Breast epithelium (tissue), 4 donors: Measurements from ENCODE around the gene ENDOV. TPM values are rescaled to one million over a fixed set of nuclear protein-coding genes. Genes with fewer than 3 reads are reported as not detected.

Experiments
- DNase-seq, 2 donors: peaks; one replicate each; pipeline ENCODE4 v3.0.0-alpha.2; 2019; ENCODE audit warnings: low spot score in 2 of 2
- H3K27ac ChIP-seq, 2 donors: fragments of 200-600 bp; sonication (generic) in 1 of 2; one replicate each; pipeline ENCODE4 v1.5.1; 2016 to 2019; ENCODE audit warnings: mild to moderate bottlenecking in 1 of 2
- H3K27me3 ChIP-seq, 2 donors: fragments of 200-600 bp; sonication (generic) in 1 of 2; one replicate each; pipeline versions ENCODE4 v1.5.1 to v1.6.0; 2017 to 2019; ENCODE audit warnings: control low read depth in 1 of 2, mild to moderate bottlenecking in 1 of 2
- H3K36me3 ChIP-seq: fragments of 200-600 bp; one replicate; pipeline ENCODE4 v1.5.1; 2019
- H3K4me1 ChIP-seq, 2 donors: fragments of 200-600 bp; sonication (generic); one replicate each; pipeline ENCODE4 v1.5.1; 2016 to 2019; ENCODE audit warnings: control low read depth in 1 of 2
- H3K4me3 ChIP-seq, 3 donors: fragments of 200-600 bp; sonication (generic); 1 replicate in 2 of 3; 2 replicates in 1 of 3; pipeline ENCODE4 v1.5.1; 2016 to 2019; ENCODE audit warnings: mild to moderate bottlenecking in 3 of 3, moderate library complexity in 2 of 3
- H3K9me3 ChIP-seq, 2 donors: fragments of 200-600 bp; sonication (generic) in 1 of 2; one replicate each; pipeline ENCODE4 v1.5.1; 2016 to 2019; ENCODE audit warnings: control low read depth in 1 of 2
- POLR2A ChIP-seq: fragments of 450-650 bp; IDR thresholded peaks from one replicate; pipeline ENCODE4 v1.6.1; 2016; ENCODE audit warnings: antibody characterized with exemption, mild to moderate bottlenecking, moderate library complexity
- POLR2AphosphoS5 ChIP-seq, 3 donors: sonication (generic); formaldehyde crosslinking; IDR thresholded peaks; one replicate each; pipeline ENCODE4 v1.6.1; 2017; ENCODE audit warnings: antibody characterized with exemption in 3 of 3
- intact Hi-C: fragments of 100-400 bp; cut with DNase I; formaldehyde crosslinking; loops from one replicate; pipeline ENCODE4 v1.15.1; 2023; ENCODE audit warnings: low total_unique reads
- total RNA-seq, 3 donors: library from RNA; depleted of rRNA; stranded (reverse); fragments of >200 nt; gene quantifications; one replicate each; pipeline ENCODE4 v1.1.0, GENCODE V29; 2016
- TF ChIP-seq, protein P1 (sequence below), 3 donors: fragments of 450-650 bp; IDR thresholded peaks; one replicate each; pipeline ENCODE4 v1.5.1; 2016 to 2017; ENCODE audit warnings: antibody characterized with exemption in 3 of 3, mild to moderate bottlenecking in 3 of 3, moderate library complexity in 3 of 3

ENDOV gene
- total RNA-seq, 3 donors from 2014 or later = 13.8 to 17.0 (median 16.7) TPM

GRCh38 chr17:80459234-80459633 lies 44.3 kb downstream of the ENDOV start:
- no peak for TF ChIP-seq POLR2AphosphoS5 (IDR thresholded peaks at IDR 0.05)
- Histone ChIP-seq H3K9me3 (no peaks in the 10 kb centered on the region), H3K27ac (no peak overlapping the region), H3K27me3 (peaks cover 0 to 3% of the 10 kb centered on the region in 2 donors), H3K4me1 (no peaks in the 10 kb centered on the region), H3K36me3 (no peaks in the 10 kb centered on the region), H3K4me3 (no peak overlapping the region)
- no peak for DNase-seq
- intact Hi-C loops = no loop called here

- Histone ChIP-seq H3K9me3 (no peaks in the 10 kb centered on the region), H3K27me3 (peaks cover 0 to 12% of the 10 kb centered on the region in 2 donors), H3K4me3 (no peak overlapping the region), H3K27ac (no peak overlapping the region), H3K4me1 (no peaks in the 10 kb centered on the region), H3K36me3 (no peaks in the 10 kb centered on the region)
- DNase-seq = no peak
- intact Hi-C loops = no loop called here
- TF ChIP-seq POLR2A (no peak), POLR2AphosphoS5 (IDR thresholded peaks at IDR 0.05) (no peak)
- TF ChIP-seq, protein P1, sequence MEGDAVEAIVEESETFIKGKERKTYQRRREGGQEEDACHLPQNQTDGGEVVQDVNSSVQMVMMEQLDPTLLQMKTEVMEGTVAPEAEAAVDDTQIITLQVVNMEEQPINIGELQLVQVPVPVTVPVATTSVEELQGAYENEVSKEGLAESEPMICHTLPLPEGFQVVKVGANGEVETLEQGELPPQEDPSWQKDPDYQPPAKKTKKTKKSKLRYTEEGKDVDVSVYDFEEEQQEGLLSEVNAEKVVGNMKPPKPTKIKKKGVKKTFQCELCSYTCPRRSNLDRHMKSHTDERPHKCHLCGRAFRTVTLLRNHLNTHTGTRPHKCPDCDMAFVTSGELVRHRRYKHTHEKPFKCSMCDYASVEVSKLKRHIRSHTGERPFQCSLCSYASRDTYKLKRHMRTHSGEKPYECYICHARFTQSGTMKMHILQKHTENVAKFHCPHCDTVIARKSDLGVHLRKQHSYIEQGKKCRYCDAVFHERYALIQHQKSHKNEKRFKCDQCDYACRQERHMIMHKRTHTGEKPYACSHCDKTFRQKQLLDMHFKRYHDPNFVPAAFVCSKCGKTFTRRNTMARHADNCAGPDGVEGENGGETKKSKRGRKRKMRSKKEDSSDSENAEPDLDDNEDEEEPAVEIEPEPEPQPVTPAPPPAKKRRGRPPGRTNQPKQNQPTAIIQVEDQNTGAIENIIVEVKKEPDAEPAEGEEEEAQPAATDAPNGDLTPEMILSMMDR (IDR thresholded peaks at IDR 0.05) = no peak
Observed at GRCh38 chr17:80460429-80460834, 45.5 kb downstream of the ENDOV start.

- DNase-seq = no peak
- Histone ChIP-seq H3K27ac (no peak overlapping the region), H3K9me3 (no peaks in the 10 kb centered on the region), H3K27me3 (peaks cover 0 to 23% of the 10 kb centered on the region in 2 donors), H3K4me1 (no peaks in the 10 kb centered on the region), H3K36me3 (no peaks in the 10 kb centered on the region), H3K4me3 (no peak overlapping the region)
- intact Hi-C loops = no loop called here
- no peak for TF ChIP-seq POLR2A
- TF ChIP-seq, protein P1 (IDR thresholded peaks at IDR 0.05) = no peak
- no peak for TF ChIP-seq POLR2AphosphoS5 (IDR thresholded peaks at IDR 0.05)
Observed at GRCh38 chr17:80461528-80462160, 46.7 kb downstream of the ENDOV start.

GRCh38 chr17:80463784-80464400 lies 48.9 kb downstream of the ENDOV start:
- Histone ChIP-seq H3K4me3 (no peak overlapping the region), H3K9me3 (no peaks in the 10 kb centered on the region), H3K27me3 (peaks cover 0 to 37% of the 10 kb centered on the region in 2 donors), H3K4me1 (no peaks in the 10 kb centered on the region), H3K27ac (no peak overlapping the region), H3K36me3 (no peaks in the 10 kb centered on the region)
- intact Hi-C loops = no loop called here
- TF ChIP-seq POLR2A (no peak), POLR2AphosphoS5 (IDR thresholded peaks at IDR 0.05) (no peak)
- TF ChIP-seq, protein P1 (IDR thresholded peaks at IDR 0.05) = no peak
- no peak for DNase-seq

DNA sequence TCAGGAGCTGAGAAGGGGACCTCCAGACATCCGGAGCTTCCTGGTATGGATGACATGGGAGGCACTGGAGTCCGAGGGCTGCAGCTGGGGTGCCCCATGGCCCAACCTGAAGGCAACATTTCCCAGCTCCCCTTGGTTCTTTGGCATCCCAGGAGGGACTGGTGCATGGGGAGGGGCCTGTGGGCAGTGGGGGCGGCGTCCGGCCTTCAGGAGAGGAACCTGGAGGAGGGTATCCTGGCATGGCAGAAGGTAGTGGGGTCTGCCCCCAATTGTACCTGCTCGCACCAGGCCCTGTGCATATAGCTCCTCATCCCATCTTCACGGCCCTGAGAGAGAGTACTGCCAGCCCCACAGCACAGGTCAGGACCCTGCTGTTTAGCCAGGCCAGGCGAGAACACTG lies 49.5 kb downstream of the ENDOV start:
- peaks cover 0 to 40% of the 10 kb centered on the region in 2 donors for H3K27me3 ChIP-seq
- no peaks in the 10 kb centered on the region for H3K36me3 ChIP-seq
- TF ChIP-seq POLR2A (no peak), POLR2AphosphoS5 (IDR thresholded peaks at IDR 0.05) (no peak)
- TF ChIP-seq, protein P1 (IDR thresholded peaks at IDR 0.05) = no peak
- no peak overlapping the region for H3K27ac ChIP-seq
- no peak for DNase-seq
- H3K9me3 ChIP-seq = no peaks in the 10 kb centered on the region
- intact Hi-C loops = no loop called here
- no peaks in the 10 kb centered on the region for H3K4me1 ChIP-seq
- H3K4me3 ChIP-seq = no peak overlapping the region
